Skin of body (tissue), 2 donors: ENCODE data around the gene MAL. TPM values are rescaled to one million over a fixed set of nuclear protein-coding genes. Genes with fewer than 3 reads are reported as not detected.

Source experiments
- DNase-seq: peaks from one replicate; lab custom pipeline; 2025; lab: John Stamatoyannopoulos, UW
- total RNA-seq: library from RNA; depleted of rRNA; stranded (reverse); fragments of >200 nt; gene quantifications from one replicate; pipeline ENCODE4 v1.2.3, GENCODE V29; 2014

Gene MAL
- total RNA-seq, 1 donor from 2014 or later, result 2.4 TPM

DNA sequence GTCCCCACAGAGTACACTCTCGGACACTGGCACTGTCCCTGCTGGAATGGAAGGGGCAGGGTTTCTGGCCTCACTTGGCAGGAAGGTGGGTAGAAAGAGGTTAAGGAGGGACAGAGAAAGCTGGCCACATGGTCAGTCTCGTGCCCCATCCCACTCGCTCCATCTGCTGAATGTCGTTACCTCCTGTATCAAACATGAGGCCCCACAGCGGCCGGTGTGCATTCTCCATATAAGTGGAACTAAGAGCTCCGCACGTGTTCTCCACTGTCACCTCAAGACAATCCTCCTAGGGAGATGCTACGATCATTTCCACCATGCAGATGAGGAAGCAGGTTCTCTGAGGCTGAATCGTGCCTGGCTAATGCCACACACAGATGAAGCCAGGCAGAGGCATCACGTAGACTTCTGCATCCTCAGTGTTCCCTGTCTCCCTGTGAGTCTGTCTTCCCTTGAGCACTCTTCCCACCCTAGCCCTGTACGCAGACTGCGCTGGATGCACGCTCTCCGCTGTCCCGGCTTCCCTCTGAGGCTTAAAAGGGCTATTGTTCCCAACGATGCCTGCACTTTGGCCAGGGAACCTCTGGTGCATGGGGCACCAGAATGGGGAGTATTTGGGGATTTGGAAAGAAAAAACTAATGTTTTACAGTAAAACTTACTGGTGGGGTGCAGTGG is 35.1 kb downstream of the MAL start:
- DNase-seq, result no peak

DNA sequence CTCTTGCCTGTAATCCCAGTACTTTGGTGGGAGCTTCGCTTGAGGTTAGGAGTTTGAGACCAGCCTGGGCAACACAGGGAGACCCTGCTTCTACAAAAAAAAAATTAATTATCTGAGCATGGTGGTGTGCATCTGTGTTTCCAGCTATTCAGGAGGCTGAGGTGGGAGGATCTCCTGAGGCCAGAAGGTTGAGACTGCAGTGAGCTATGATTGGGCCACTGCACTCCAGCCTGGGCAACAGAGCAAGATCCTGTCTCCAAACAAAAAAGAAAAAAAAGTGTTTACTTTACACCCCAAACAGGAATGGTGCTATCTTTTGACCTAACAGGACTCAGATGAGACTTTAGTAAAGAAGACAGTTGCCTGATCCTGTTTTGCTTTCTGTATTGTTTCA is 35.6 kb downstream of the MAL start:
- no peak for DNase-seq

GRCh38 chr2:95061601-95062183 is 36.2 kb downstream of the MAL start:
- no peak for DNase-seq

DNA sequence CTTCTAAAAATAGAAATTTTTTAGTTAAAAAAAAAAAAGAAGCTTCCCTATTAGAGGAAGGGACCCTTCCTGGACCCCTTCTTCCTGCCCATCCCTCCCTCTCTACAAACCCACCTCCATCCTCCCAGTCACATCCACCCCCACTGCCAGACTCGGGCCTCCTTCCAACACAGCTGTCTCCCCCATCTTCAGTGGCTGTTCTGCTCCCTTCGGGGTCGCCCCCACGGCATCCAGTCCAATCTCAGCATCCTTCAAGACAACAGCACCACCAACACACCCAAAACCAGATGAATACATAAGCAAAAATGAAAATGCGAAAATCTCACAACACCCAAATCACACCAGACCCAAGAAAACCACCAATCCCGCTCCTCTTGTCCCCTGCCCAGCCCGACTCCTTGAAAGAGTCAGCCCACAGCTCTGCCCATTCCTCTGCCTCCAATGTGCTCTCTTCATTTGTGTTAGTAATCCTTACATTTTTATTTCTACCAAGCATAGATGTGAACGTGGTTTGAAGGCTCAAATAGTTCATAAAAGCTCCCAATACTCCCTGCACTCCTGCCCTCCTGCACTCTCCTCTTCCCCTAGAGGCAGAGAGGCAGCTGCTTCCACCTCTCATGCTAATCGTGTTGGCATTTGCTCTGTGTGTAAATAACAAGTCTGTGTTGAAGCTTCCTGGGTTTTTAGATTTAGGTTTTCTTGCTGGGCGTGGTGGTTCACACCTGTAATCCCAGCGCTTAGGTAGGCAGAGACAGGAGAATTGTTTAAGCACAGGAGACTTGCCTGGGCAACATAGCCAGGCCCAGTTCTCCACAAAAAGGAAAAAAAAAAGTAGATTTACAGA is 37.0 kb downstream of the MAL start:
- DNase-seq, result no peak

- no peak for DNase-seq
These were observed 37.8 kb downstream of the MAL start for GRCh38 chr2:95063086-95063958.

DNA sequence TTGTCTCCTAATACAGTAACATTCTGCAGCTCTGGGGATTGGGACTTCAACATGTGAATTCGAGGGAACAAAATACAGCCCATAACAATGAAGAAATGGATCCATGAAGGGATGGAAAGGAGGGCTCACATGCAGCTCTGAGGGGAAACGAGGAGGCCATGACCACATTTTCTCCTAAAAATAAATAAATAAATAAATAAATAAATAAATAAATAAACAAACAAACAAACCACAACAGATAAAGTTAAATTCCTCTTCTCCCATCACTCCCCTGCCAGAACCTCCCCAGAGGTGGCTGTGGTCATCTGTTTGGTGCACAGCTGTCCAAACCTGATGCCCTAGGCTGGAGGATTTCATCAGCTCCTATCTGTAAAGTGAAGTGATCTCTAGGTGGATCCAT is 42.7 kb downstream of the MAL start:
- DNase-seq, result no peak

GRCh38 chr2:95069465-95069864 is 44.0 kb downstream of the MAL start:
- no peak for DNase-seq

- no peak for DNase-seq
These were observed 46.3 kb downstream of the MAL start for GRCh38 chr2:95071856-95072255.

DNA sequence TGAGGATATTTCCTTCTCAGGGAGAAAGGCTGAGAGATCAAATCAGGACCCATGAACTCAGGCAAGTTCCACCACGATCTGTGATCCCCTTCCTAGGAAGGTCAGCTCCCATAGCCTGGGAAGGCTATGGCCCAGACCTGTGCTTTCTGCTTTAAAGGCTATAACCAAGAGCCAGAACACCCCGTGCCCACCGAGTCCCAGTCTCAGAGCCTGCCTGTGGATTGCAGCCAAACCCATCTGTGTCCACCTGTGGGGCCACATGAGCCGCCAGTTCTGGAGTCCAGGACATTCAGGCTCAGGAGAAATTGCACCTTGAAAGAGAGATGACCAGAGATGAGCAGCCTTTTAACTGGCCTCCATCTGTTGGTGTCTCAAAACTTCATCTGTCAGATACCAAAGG is 46.9 kb downstream of the MAL start:
- DNase-seq, result no peak

- no peak for DNase-seq
These were observed 48.6 kb downstream of the MAL start for GRCh38 chr2:95073856-95074662.

GRCh38 chr2:95074663-95075439 is 49.3 kb downstream of the MAL start:
- no peak for DNase-seq

GRCh38 chr2:95075440-95076132 is 50.1 kb downstream of the MAL start:
- no peak for DNase-seq

- DNase-seq, result no peak
These were observed 51.4 kb downstream of the MAL start for GRCh38 chr2:95076705-95077529.

DNA sequence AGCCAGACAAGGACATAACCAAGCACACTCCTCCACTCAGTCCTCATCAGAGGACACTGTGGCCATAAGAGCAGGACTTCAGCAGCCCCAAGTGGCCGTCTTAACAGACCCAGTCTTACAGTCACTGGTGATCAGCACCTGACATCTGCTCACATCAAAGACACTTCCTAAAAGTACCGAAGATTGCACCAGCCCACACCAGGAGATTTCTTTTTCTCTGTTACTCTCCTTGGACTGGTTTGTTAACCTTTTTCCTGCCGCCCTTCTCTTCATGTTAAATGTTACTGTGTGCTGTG is 52.0 kb downstream of the MAL start:
- no peak for DNase-seq

- no peak for DNase-seq
These were observed 52.5 kb downstream of the MAL start for GRCh38 chr2:95077861-95078603.

DNA sequence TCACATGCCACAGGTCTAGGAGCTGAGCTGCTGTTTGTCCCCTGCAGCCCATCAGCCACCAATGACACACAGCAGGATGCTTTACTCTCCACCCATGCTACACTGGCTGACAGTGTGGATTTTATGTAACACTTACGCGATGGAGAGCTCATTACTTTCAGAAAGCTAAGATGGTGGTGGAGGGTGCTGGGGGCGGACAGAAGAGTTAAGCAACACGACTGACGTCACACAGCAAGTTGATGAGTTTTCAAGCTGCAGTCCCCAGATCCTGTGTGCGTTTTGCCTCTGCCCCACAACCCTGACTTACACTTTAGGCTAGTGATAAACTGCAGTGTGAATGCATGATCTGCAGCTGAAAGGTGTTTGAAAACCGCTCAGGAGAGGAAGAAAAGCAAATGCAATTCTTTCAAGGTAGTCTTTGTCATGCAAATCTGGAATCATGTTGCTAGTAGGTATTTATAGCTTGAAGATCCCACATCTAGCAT is 53.7 kb downstream of the MAL start:
- no peak for DNase-seq

DNA sequence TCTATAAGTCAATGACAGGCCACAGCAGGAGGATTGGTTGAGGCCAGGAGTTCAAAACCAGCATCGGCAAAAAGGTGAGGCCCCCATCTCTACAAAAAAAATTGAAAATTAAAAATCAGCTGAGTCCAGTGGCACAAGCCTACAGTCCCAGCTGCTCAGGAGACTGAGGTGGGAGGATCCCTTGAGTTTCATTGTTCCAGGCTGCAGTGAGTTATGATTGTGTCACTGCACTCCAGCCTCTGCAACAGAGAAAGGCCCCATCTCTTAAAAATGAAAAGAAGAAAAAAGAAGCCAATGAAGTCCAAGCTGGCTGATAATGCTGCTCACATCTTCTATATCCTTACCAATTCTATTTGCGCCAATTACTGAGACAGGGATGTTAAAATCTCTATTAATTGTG is 57.0 kb downstream of the MAL start:
- no peak for DNase-seq

GRCh38 chr2:95086017-95086416 is 60.5 kb downstream of the MAL start:
- DNase-seq, result no peak
